ENCODE data around the gene RIMBP2.
A peak's percentile ranks its signal among the peaks of the same experiment; 100 is the strongest.
"Not testable (repeated sequence)": the region's sequence is repeated elsewhere in the genome, so short reads cannot be mapped to it uniquely, and the experiment has no call there.

RIMBP2 gene

GRCh38 chr12:130761537-130762318 is 45.6 kb upstream of the RIMBP2 start:
- no peak overlapping the region for H3K27ac ChIP-seq
- H3K4me3 ChIP-seq = no peak overlapping the region
- no peak for DNase-seq (ENCODE audit: low spot score)
- TF ChIP-seq, protein P1, sequence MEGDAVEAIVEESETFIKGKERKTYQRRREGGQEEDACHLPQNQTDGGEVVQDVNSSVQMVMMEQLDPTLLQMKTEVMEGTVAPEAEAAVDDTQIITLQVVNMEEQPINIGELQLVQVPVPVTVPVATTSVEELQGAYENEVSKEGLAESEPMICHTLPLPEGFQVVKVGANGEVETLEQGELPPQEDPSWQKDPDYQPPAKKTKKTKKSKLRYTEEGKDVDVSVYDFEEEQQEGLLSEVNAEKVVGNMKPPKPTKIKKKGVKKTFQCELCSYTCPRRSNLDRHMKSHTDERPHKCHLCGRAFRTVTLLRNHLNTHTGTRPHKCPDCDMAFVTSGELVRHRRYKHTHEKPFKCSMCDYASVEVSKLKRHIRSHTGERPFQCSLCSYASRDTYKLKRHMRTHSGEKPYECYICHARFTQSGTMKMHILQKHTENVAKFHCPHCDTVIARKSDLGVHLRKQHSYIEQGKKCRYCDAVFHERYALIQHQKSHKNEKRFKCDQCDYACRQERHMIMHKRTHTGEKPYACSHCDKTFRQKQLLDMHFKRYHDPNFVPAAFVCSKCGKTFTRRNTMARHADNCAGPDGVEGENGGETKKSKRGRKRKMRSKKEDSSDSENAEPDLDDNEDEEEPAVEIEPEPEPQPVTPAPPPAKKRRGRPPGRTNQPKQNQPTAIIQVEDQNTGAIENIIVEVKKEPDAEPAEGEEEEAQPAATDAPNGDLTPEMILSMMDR (IDR thresholded peaks at IDR 0.05) = no peak

- Histone ChIP-seq H3K4me3 (no peak overlapping the region), H3K27ac (no peak overlapping the region)
- TF ChIP-seq, protein P1 (IDR thresholded peaks at IDR 0.05) = no peak
- no peak for DNase-seq (ENCODE audit: low spot score)
These were observed 38.3 kb upstream of the RIMBP2 start for GRCh38 chr12:130754234-130754901.

GRCh38 chr12:130752692-130753230 is 36.7 kb upstream of the RIMBP2 start:
- Histone ChIP-seq H3K4me3 (no peak overlapping the region), H3K27ac (no peak overlapping the region)
- TF ChIP-seq, protein P1 (IDR thresholded peaks at IDR 0.05) = no peak
- no peak for DNase-seq (ENCODE audit: low spot score)

DNA sequence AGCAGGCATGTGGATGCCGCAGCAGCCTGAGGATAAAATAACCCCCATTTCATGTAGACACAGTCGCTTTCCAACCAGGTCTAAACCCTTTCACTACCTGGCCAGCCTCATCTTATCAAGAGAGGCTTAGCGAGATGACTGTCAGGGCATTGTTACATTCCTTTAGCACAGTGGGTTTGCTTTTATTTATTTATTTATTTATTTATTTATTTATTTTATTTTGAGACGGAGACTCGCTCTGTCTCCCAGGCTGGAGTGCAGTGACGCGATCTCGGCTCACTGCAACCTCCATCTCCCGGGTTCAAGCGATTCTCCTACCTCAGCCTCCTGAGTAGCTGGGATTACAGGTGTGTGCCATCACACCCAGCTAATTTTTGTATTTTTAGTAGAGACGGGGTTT is 35.9 kb upstream of the RIMBP2 start:
- not testable (repeated sequence) for H3K27ac ChIP-seq; DNase-seq (ENCODE audit: low spot score); H3K4me3 ChIP-seq

DNA sequence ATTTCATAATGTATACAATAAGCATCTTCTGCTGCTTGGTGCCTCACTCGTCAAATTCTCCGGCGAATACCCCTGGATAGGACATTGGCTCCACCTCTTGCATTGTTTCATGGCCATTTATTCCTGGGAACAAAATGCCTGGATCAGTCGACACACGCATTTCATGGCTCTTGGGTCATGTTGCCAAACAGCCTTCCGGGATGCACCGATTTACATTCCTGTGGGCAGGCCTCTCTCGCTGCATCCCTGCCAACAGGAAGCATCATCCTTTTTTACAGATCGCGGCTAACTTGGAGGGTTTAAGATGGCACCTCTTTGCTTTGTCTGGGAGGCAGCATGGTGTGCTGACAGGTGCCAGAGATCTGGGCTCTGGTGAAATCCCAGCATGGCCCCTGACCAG is 32.7 kb upstream of the RIMBP2 start:
- H3K4me3 ChIP-seq = no peak overlapping the region
- no peak for DNase-seq (ENCODE audit: low spot score)
- no peak overlapping the region for H3K27ac ChIP-seq
- TF ChIP-seq, protein P1 (IDR thresholded peaks at IDR 0.05) = no peak

DNA sequence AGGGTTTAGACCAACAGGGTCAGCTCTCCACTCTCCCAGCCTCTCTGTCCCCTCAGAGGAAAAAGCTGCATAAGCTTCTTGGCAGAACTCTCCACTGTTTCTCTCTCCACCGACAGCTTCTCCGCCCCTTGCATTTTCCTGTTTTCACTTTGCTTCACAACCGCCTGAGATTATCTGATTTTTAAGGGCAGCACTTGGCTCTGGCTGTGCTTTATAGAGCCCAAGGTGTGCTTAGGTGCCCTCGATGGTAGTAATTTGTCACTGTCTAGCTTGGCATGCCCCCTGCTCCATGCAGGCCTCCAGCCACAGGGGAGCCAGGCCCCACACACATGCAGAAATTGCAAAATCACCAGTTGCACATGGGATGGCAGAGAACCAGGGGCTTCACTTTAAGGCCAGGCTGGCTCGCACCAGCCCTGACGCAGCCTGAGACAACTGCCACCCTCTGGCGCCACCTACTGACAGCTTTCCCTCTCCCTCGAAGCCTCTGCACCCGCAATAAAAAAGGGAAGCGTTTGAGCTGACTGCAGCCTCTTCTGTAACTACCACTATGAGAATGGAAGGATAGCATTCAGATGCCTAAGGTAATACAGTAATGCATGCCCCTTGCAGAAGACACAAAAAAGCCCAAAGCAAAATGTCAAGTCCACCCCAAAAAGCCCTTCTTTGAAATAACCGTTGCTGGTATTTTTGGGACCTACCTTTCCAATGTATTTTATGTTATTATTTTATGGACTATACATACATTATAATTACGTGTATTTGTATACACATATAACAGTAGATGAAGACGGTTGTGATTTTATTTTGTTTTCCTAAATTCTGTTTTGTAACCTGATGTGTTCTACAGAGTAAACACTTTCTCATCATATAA is 32.0 kb upstream of the RIMBP2 start:
- H3K4me3 ChIP-seq = no peak overlapping the region
- no peak overlapping the region for H3K27ac ChIP-seq
- TF ChIP-seq, protein P1 (IDR thresholded peaks at IDR 0.05) = peak; percentile 57
- DNase-seq (ENCODE audit: low spot score) = no peak

DNA sequence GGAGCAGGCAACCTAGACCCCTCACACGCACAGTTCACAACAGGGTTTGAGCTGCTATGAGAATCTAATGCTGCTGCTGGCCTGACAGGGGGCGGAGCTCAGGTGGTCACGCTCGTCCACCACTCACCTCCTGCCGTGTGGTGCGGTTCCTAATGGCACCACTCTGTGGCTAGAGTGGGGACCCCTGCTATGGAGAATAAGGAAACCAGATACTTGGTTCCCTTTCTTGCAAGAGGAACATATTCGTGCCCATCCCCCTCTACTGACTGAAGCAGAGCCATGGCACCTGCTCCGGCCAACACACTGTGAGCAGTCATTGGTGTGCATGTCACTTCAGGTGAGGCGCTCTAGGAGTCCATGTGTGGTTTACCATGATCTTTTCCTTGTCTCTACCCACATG is 30.4 kb upstream of the RIMBP2 start:
- H3K27ac ChIP-seq = no peak overlapping the region
- DNase-seq (ENCODE audit: low spot score) = no peak
- no peak overlapping the region for H3K4me3 ChIP-seq
- TF ChIP-seq, protein P1 (IDR thresholded peaks at IDR 0.05) = no peak
